ENCODE data around the gene SRI. TPM values are rescaled to one million over a fixed set of nuclear protein-coding genes. Genes with fewer than 3 reads are reported as not detected.

SRI gene
- total RNA-seq = 10 to 100 TPM; 20.4 to 70.0 TPM
- 10 to 100 TPM; 24.7 to 54.6 TPM for polyA plus RNA-seq

- DNase-seq (ENCODE audit: low spot score) = peak; percentile 92
- Histone ChIP-seq H3K27me3 (ENCODE audit: control insufficient read depth in 4 of 4, insufficient read depth in 4 of 4, low read length in 3 of 4) (no peaks in the 10 kb centered on the region), H3K27ac (ENCODE audit: low read depth in 1 of 2, low read length in 2 of 2) (peak within 1 kb of the TSS; percentile 89 to 97), H3K4me1 (ENCODE audit: control insufficient read depth in 4 of 4, insufficient read depth in 4 of 4, low read length in 3 of 4) (peaks cover 4 to 27% (median 9%) of the 10 kb centered on the region in 4 donors), H3K4me3 (ENCODE audit: low read depth in 1 of 3, low read length in 3 of 3) (peak within 1 kb of the TSS; percentile 49 to 92 (median 92)), H3K9me3 (ENCODE audit: control insufficient read depth in 4 of 4, low read length in 3 of 4) (no peaks in the 10 kb centered on the region), H3K36me3 (ENCODE audit: control insufficient read depth in 4 of 4, insufficient read depth in 3 of 4, low read depth in 1 of 4, low read length in 3 of 4) (peaks cover 0 to 12% (median 6%) of the 10 kb centered on the region in 4 donors), H3K9ac (ENCODE audit: low read depth in 1 of 2, low read length in 2 of 2) (peak within 1 kb of the TSS; percentile 45 to 88)
- TF ChIP-seq MAX (IDR thresholded peaks at IDR 0.05) (peak; percentile 28), NR2F2 (IDR thresholded peaks at IDR 0.05) (no peak), CTCF (IDR thresholded peaks at IDR 0.05; ENCODE audit: low read depth, low read length, missing input control) (peak; percentile 85), TAF1 (conservative IDR thresholded peaks at IDR 0.05) (no peak), RAD21 (IDR thresholded peaks at IDR 0.05) (peak; percentile 18 to 20), RXRA (IDR thresholded peaks at IDR 0.05) (peak; percentile 39 to 46), YY1 (IDR thresholded peaks at IDR 0.05) (peak; percentile 49), ZBTB33 (IDR thresholded peaks at IDR 0.05) (no peak), FOXA1 (IDR thresholded peaks at IDR 0.05) (no peak), EGR1 (IDR thresholded peaks at IDR 0.05; ENCODE audit: low read depth in 2 of 2) (no peak), SP1 (IDR thresholded peaks at IDR 0.05) (peak; percentile 41), FOXA2 (IDR thresholded peaks at IDR 0.05) (no peak), HNF4A (conservative IDR thresholded peaks at IDR 0.05) (peak in 1 of 2 donors; percentile 22)
- under 1% methylated on average over 75 of the region's 75 CpGs for WGBS
These were observed at the start of gene SRI for GRCh38 chr7:88219781-88220747. SRI (minus strand) TSS chr7:88220038; CDS start chr7:88220026, 12 bp downstream.

- no peaks in the 10 kb centered on the region for H3K27me3 ChIP-seq (ENCODE audit: control insufficient read depth in 4 of 4, insufficient read depth in 4 of 4, low read length in 3 of 4)
- no peak overlapping the region for H3K27ac ChIP-seq (ENCODE audit: low read depth in 1 of 2, low read length in 2 of 2)
- no peaks in the 10 kb centered on the region for H3K36me3 ChIP-seq (ENCODE audit: control insufficient read depth in 4 of 4, insufficient read depth in 3 of 4, low read depth in 1 of 4, low read length in 3 of 4)
- H3K4me3 ChIP-seq (ENCODE audit: low read depth in 1 of 3, low read length in 3 of 3) = no peak overlapping the region
- TF ChIP-seq ZBTB33 (IDR thresholded peaks at IDR 0.05) (no peak), MAX (IDR thresholded peaks at IDR 0.05) (no peak), RXRA (IDR thresholded peaks at IDR 0.05) (no peak), HNF4A (conservative IDR thresholded peaks at IDR 0.05) (no peak), HNF4G (IDR thresholded peaks at IDR 0.05) (no peak), SP1 (IDR thresholded peaks at IDR 0.05) (no peak), FOXA1 (IDR thresholded peaks at IDR 0.05) (no peak), ATF3 (IDR thresholded peaks at IDR 0.05) (no peak), FOXA2 (IDR thresholded peaks at IDR 0.05) (no peak), NR2F2 (IDR thresholded peaks at IDR 0.05) (no peak), EGR1 (IDR thresholded peaks at IDR 0.05; ENCODE audit: low read depth in 2 of 2) (no peak), RAD21 (IDR thresholded peaks at IDR 0.05) (no peak), CTCF (IDR thresholded peaks at IDR 0.05; ENCODE audit: low read depth, low read length, missing input control) (no peak), GABPA (IDR thresholded peaks at IDR 0.05 in 1 of 2, conservative IDR thresholded peaks at IDR 0.05 in 1 of 2) (no peak), YY1 (IDR thresholded peaks at IDR 0.05) (no peak), TAF1 (conservative IDR thresholded peaks at IDR 0.05) (no peak)
- no peaks in the 10 kb centered on the region for H3K9me3 ChIP-seq (ENCODE audit: control insufficient read depth in 4 of 4, low read length in 3 of 4)
- no peak for DNase-seq (ENCODE audit: low spot score)
- H3K9ac ChIP-seq (ENCODE audit: low read depth in 1 of 2, low read length in 2 of 2) = no peak overlapping the region
- 77% methylated on average over 3 of the region's 3 CpGs for WGBS
- H3K4me1 ChIP-seq (ENCODE audit: control insufficient read depth in 4 of 4, insufficient read depth in 4 of 4, low read length in 3 of 4) = no peaks in the 10 kb centered on the region
These were observed 49.7 kb upstream of the SRI start for GRCh38 chr7:88269586-88269985.
